Panc1 (cell line): ENCODE data around the gene CCDC9.

Source experiments
- POLR2AphosphoS5 ChIP-seq: IDR thresholded peaks from 2 replicates; pipeline ENCODE4 v1.6.1; 2012; ENCODE audit warnings: mild to moderate bottlenecking, low read depth, low read length, moderate library complexity
- SIN3A ChIP-seq: IDR thresholded peaks from 2 replicates; pipeline ENCODE4 v1.6.1; 2012; ENCODE audit warnings: low read depth, mild to moderate bottlenecking, low read length, moderate library complexity, borderline replicate concordance; ENCODE audit not compliant: insufficient read depth
- TCF7L2 ChIP-seq: IDR thresholded peaks from 2 replicates; pipeline ENCODE4 v1.6.1; 2011; ENCODE audit warnings: mild to moderate bottlenecking, low read depth, low read length, inconsistent platforms
- TF ChIP-seq, protein P1 (sequence below): fragments of 450-650 bp; IDR thresholded peaks from 2 replicates; pipeline ENCODE4 v1.5.1; 2017; ENCODE audit warnings: mild to moderate bottlenecking
- TF ChIP-seq, protein P2 (sequence below), 2 experiments: IDR thresholded peaks; 2 replicates each; pipeline ENCODE4 v1.6.1; 2011 to 2012; ENCODE audit warnings: low read depth in 2 of 2, control low read depth in 1 of 2, low read length in 1 of 2, mild to moderate bottlenecking in 1 of 2, moderate library complexity in 1 of 2; ENCODE audit not compliant: insufficient read depth in 1 of 2

DNA sequence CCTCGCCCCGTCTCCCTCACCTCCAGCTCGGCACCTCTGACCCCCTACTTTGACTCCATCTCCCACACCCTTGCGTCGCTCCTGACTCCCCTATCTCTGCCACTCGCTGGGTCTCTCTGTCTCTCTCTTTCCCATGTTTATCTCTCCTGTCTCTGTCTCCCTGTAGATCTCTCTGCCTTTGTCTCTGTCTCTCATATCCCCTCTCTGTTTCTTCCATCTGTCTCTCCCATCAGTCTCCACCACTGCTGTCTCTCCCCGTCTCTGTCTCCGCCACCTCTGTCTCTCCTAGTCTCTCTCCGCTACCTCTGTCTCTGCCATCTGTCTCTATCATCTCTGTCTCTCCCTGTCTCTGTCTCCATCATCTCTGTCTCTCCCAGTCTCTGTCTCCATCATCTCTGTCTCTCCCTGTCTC lies 13.0 kb upstream of the CCDC9 start:
- TF ChIP-seq, protein P1, sequence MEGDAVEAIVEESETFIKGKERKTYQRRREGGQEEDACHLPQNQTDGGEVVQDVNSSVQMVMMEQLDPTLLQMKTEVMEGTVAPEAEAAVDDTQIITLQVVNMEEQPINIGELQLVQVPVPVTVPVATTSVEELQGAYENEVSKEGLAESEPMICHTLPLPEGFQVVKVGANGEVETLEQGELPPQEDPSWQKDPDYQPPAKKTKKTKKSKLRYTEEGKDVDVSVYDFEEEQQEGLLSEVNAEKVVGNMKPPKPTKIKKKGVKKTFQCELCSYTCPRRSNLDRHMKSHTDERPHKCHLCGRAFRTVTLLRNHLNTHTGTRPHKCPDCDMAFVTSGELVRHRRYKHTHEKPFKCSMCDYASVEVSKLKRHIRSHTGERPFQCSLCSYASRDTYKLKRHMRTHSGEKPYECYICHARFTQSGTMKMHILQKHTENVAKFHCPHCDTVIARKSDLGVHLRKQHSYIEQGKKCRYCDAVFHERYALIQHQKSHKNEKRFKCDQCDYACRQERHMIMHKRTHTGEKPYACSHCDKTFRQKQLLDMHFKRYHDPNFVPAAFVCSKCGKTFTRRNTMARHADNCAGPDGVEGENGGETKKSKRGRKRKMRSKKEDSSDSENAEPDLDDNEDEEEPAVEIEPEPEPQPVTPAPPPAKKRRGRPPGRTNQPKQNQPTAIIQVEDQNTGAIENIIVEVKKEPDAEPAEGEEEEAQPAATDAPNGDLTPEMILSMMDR, result no peak
- TF ChIP-seq, protein P2, sequence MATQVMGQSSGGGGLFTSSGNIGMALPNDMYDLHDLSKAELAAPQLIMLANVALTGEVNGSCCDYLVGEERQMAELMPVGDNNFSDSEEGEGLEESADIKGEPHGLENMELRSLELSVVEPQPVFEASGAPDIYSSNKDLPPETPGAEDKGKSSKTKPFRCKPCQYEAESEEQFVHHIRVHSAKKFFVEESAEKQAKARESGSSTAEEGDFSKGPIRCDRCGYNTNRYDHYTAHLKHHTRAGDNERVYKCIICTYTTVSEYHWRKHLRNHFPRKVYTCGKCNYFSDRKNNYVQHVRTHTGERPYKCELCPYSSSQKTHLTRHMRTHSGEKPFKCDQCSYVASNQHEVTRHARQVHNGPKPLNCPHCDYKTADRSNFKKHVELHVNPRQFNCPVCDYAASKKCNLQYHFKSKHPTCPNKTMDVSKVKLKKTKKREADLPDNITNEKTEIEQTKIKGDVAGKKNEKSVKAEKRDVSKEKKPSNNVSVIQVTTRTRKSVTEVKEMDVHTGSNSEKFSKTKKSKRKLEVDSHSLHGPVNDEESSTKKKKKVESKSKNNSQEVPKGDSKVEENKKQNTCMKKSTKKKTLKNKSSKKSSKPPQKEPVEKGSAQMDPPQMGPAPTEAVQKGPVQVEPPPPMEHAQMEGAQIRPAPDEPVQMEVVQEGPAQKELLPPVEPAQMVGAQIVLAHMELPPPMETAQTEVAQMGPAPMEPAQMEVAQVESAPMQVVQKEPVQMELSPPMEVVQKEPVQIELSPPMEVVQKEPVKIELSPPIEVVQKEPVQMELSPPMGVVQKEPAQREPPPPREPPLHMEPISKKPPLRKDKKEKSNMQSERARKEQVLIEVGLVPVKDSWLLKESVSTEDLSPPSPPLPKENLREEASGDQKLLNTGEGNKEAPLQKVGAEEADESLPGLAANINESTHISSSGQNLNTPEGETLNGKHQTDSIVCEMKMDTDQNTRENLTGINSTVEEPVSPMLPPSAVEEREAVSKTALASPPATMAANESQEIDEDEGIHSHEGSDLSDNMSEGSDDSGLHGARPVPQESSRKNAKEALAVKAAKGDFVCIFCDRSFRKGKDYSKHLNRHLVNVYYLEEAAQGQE (IDR thresholded peaks at IDR 0.05; ENCODE audit: insufficient read depth in 1 of 2, low read depth in 2 of 2, low read length in 1 of 2), result no peak
- no peak for TF ChIP-seq POLR2AphosphoS5
- no peak for TF ChIP-seq SIN3A
- no peak for TF ChIP-seq TCF7L2
